ENCODE results near the gene CCDC71L.
A peak's percentile ranks its signal among the peaks of the same experiment; 100 is the strongest.

Gene CCDC71L

GRCh38 chr7:106664343-106664742 is 3.4 kb upstream of the CCDC71L start:
- TF ChIP-seq CTCF (conservative IDR thresholded peaks at IDR 0.05): no peak
- no peak overlapping the region for H3K27ac ChIP-seq

- peak; percentile 98 for TF ChIP-seq CTCF (conservative IDR thresholded peaks at IDR 0.05)
- H3K27ac ChIP-seq: peak overlapping the region; percentile 61
Measured at GRCh38 chr7:106659963-106660861, 746 bp downstream of the CCDC71L start.

GRCh38 chr7:106659166-106659962 is 1.6 kb downstream of the CCDC71L start:
- TF ChIP-seq CTCF (conservative IDR thresholded peaks at IDR 0.05): no peak
- peak overlapping the region; percentile 61; the same call in 1 of the 2 replicates for H3K27ac ChIP-seq

GRCh38 chr7:106658316-106659165 is 2.4 kb downstream of the CCDC71L start:
- no peak for TF ChIP-seq CTCF (conservative IDR thresholded peaks at IDR 0.05)
- no peak overlapping the region for H3K27ac ChIP-seq

GRCh38 chr7:106657085-106657991 is 3.6 kb downstream of the CCDC71L start:
- TF ChIP-seq CTCF (conservative IDR thresholded peaks at IDR 0.05): no peak
- no peak overlapping the region for H3K27ac ChIP-seq

- TF ChIP-seq CTCF (conservative IDR thresholded peaks at IDR 0.05): no peak
Measured at GRCh38 chr7:106655703-106656498, 5.1 kb downstream of the CCDC71L start.

More at GRCh38 chr7:106655703-106656498, 5.1 kb downstream of the CCDC71L start:
- no peak overlapping the region for H3K27ac ChIP-seq
